Body of pancreas (tissue), 4 donors: ENCODE measurements around the gene PTGES2.

ENCODE experiments used
- CTCF ChIP-seq, 7 experiments: fragments of 450-650 bp in 4 of 7; fragments of 200-600 bp in 3 of 7; sonication (generic) in 3 of 7; IDR thresholded peaks; one replicate each; pipeline ENCODE4 v1.5.1; 2016 to 2019; ENCODE audit warnings: antibody characterized with exemption in 7 of 7
- POLR2A ChIP-seq, 3 donors: fragments of 450-650 bp; IDR thresholded peaks; one replicate each; pipeline ENCODE4 v1.6.1; 2016; ENCODE audit warnings: antibody characterized with exemption in 3 of 3, mild to moderate bottlenecking in 2 of 3

DNA sequence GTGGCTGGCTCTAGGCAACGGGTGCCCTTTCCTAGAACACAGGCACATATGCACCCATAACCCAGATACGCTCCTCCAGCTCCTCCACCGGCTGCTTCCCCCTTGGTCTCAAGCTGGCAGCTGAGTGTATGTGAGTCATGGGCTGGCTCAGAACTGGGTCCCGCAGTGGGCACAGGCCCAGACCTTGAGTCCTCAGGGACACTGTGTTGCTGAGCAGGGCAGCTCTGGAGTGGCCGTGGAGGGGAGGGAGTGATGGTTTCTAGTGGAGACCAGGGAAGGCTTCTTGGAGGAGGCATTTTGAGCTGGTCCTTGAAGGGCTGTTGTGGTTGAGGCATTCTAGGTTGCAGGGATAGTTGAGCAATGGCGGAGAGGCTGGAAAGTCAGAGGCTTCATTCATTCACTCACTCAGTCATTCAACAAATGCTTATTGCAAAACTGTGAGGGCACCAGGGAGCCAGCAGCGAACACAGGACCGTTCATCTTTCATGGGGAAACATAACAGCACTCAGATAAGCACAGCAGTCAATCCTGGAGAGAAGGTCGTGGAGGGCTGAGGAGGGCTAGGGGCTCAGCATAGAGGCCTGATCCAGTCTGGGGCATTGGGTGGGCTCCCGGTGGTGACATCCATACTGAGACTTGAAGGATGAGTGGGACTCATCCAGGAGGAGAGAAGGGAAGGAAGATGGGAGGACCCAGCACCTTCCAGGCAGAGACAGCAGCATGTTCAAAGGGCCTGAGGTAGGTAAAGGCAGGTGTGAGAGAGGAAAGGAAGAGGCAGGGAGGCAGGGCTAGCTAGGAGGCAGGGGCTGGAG lies 34.9 kb upstream of the PTGES2 start:
- TF ChIP-seq CTCF (IDR thresholded peaks at IDR 0.05) (no peak), POLR2A (IDR thresholded peaks at IDR 0.05) (no peak)
